Neural cell (in vitro differentiated cells): ENCODE results near the gene SLIT3. TPM values are rescaled to one million over a fixed set of nuclear protein-coding genes. Genes with fewer than 3 reads are reported as not detected.

Experiments used
- H2AFZ ChIP-seq: fragments of 200-600, 300-800 bp; sonication (generic), shearing (Covaris generic); 2 replicates; pipeline ENCODE4 v1.6.0; 2014; ENCODE audit warnings: low read depth, mild to moderate bottlenecking, antibody characterized with exemption, low read length, moderate library complexity
- H3F3A ChIP-seq: fragments of 200-600 bp; shearing (Covaris generic); 2 replicates; pipeline ENCODE4 v1.6.1; 2016; ENCODE audit warnings: mild to moderate bottlenecking, moderate library complexity, mixed read lengths, antibody characterized with exemption, low read length; ENCODE audit not compliant: insufficient read depth, poor library complexity, severe bottlenecking
- H3K27ac ChIP-seq: fragments of 200-600, 300-800 bp; sonication (generic), shearing (Covaris generic); 2 replicates; pipeline ENCODE4 v1.5.1; 2014; ENCODE audit warnings: mild to moderate bottlenecking, low read length, moderate library complexity
- H3K27me3 ChIP-seq: fragments of 300-800, 200-600 bp; sonication (generic), shearing (Covaris generic); 2 replicates; pipeline ENCODE4 v1.6.0; 2014; ENCODE audit warnings: mild to moderate bottlenecking, low read depth, low read length, moderate library complexity; ENCODE audit not compliant: insufficient read depth
- H3K36me3 ChIP-seq: fragments of 300-800, 200-600 bp; sonication (generic), shearing (Covaris generic); 2 replicates; pipeline ENCODE4 v1.5.1; 2014; ENCODE audit warnings: mild to moderate bottlenecking, antibody characterized with exemption, low read length, moderate library complexity; ENCODE audit not compliant: insufficient read depth
- H3K4me2 ChIP-seq: fragments of 300-800, 200-600 bp; sonication (generic), shearing (Covaris generic); 2 replicates; pipeline ENCODE4 v1.6.0; 2014; ENCODE audit warnings: mild to moderate bottlenecking, low read length
- H3K4me3 ChIP-seq: fragments of 300-800, 200-600 bp; sonication (generic), shearing (Covaris generic); 2 replicates; pipeline ENCODE4 v1.5.1; 2014; ENCODE audit warnings: mild to moderate bottlenecking, low read length, moderate library complexity
- H3K79me2 ChIP-seq: fragments of 200-600 bp; shearing (Covaris generic); replicated peaks from 2 replicates; pipeline ENCODE4 v1.6.0; 2014; ENCODE audit warnings: mild to moderate bottlenecking, low read length, moderate library complexity; ENCODE audit not compliant: insufficient read depth
- H3K9ac ChIP-seq: fragments of 300-800, 200-600 bp; sonication (generic), shearing (Covaris generic); 2 replicates; pipeline ENCODE4 v1.6.1; 2016; ENCODE audit warnings: mild to moderate bottlenecking, low read length, mixed read lengths
- H3K9me2 ChIP-seq: fragments of 200-600 bp; shearing (Covaris generic); 2 replicates; pipeline ENCODE4 v1.6.1; 2016; ENCODE audit warnings: mild to moderate bottlenecking, low read length, mixed read lengths; ENCODE audit not compliant: insufficient read depth
- H3K9me3 ChIP-seq: fragments of 200-600, 300-800 bp; sonication (generic), shearing (Covaris generic); 2 replicates; pipeline ENCODE4 v1.6.1; 2016; ENCODE audit warnings: mild to moderate bottlenecking, mixed run types, low read length, moderate library complexity, mixed read lengths
- H4K20me1 ChIP-seq: fragments of 200-600 bp; shearing (Covaris generic); 2 replicates; pipeline ENCODE4 v1.6.1; 2016; ENCODE audit warnings: mild to moderate bottlenecking, mixed run types; ENCODE audit not compliant: insufficient read depth
- EP300 ChIP-seq: fragments of 450-650 bp; conservative IDR thresholded peaks from 2 replicates; pipeline ENCODE4 v1.6.1; 2014; ENCODE audit warnings: antibody characterized with exemption, mild to moderate bottlenecking, moderate library complexity; ENCODE audit not compliant: poor library complexity, severe bottlenecking
- EZH2 ChIP-seq: fragments of 200-600, 300-800 bp; shearing (Covaris generic), sonication (generic); IDR thresholded peaks from 2 replicates; pipeline ENCODE4 v1.6.1; 2014; ENCODE audit warnings: antibody characterized with exemption, low read length, borderline replicate concordance, mild to moderate bottlenecking; ENCODE audit not compliant: insufficient read depth, poor library complexity, severe bottlenecking
- MXI1 ChIP-seq: fragments of 450-650 bp; conservative IDR thresholded peaks from 2 replicates; pipeline ENCODE4 v1.6.1; 2014; ENCODE audit warnings: antibody characterized with exemption, mild to moderate bottlenecking; ENCODE audit not compliant: poor library complexity, severe bottlenecking
- POLR2AphosphoS5 ChIP-seq: IDR thresholded peaks from 2 replicates; pipeline ENCODE4 v1.6.1; 2012
- RAD21 ChIP-seq: fragments of 450-650 bp; conservative IDR thresholded peaks from 2 replicates; pipeline ENCODE4 v1.6.1; 2014; ENCODE audit warnings: antibody characterized with exemption, mild to moderate bottlenecking, moderate library complexity
- REST ChIP-seq: IDR thresholded peaks from 2 replicates; pipeline ENCODE4 v1.6.1; 2012; ENCODE audit warnings: borderline replicate concordance
- SMC3 ChIP-seq: fragments of 450-650 bp; conservative IDR thresholded peaks from 2 replicates; pipeline ENCODE4 v1.6.1; 2014; ENCODE audit warnings: antibody characterized with exemption, mild to moderate bottlenecking, moderate library complexity; ENCODE audit not compliant: poor library complexity
- TAF1 ChIP-seq: IDR thresholded peaks from 2 replicates; pipeline ENCODE4 v1.6.1; 2012; ENCODE audit warnings: low read depth
- polyA plus RNA-seq: library from polyadenylated mRNA; depleted of rRNA; stranded (reverse); fragments of >200 nt; gene quantifications from 2 replicates; pipeline ENCODE4 v1.2.3, GENCODE V29; 2014
- TF ChIP-seq, protein P1 (sequence below): fragments of 450-650 bp; IDR thresholded peaks from 2 replicates; pipeline ENCODE4 v1.5.1; 2014; ENCODE audit warnings: antibody characterized with exemption, mild to moderate bottlenecking, moderate library complexity; ENCODE audit not compliant: poor library complexity, severe bottlenecking

The SLIT3 gene
- polyA plus RNA-seq, 1 donor from 2014 or later, result 1.2 TPM

- Histone ChIP-seq H3K4me2 (no peak overlapping the region), H4K20me1 (no peaks in the 10 kb centered on the region), H3K27me3 (no peaks in the 10 kb centered on the region), H3K4me3 (no peak overlapping the region), H2AFZ (no peak overlapping the region), H3K36me3 (no peaks in the 10 kb centered on the region), H3K9me2 (no peaks in the 10 kb centered on the region), H3K9me3 (no peaks in the 10 kb centered on the region), H3F3A (no peaks in the 10 kb centered on the region), H3K27ac (no peak overlapping the region), H3K9ac (no peak overlapping the region), H3K79me2 (no peaks in the 10 kb centered on the region)
- TF ChIP-seq TAF1, result no peak
Measured at GRCh38 chr5:169139480-169140050, 161.4 kb downstream of the SLIT3 start.

- Histone ChIP-seq H2AFZ (no peak overlapping the region), H3K9me3 (no peaks in the 10 kb centered on the region), H3K27ac (peak overlapping the region; percentile 33), H3K4me3 (peak overlapping the region; percentile 25), H4K20me1 (no peaks in the 10 kb centered on the region), H3K27me3 (no peaks in the 10 kb centered on the region), H3K9me2 (no peaks in the 10 kb centered on the region), H3F3A (no peaks in the 10 kb centered on the region), H3K36me3 (no peaks in the 10 kb centered on the region), H3K4me2 (no peak overlapping the region), H3K9ac (no peak overlapping the region), H3K79me2 (no peaks in the 10 kb centered on the region)
- TF ChIP-seq REST (no peak), EP300 (peak; percentile 91), SMC3 (no peak), MXI1 (no peak), EZH2 (no peak), RAD21 (no peak), TAF1 (no peak), POLR2AphosphoS5 (peak; percentile 71)
- TF ChIP-seq, protein P1, sequence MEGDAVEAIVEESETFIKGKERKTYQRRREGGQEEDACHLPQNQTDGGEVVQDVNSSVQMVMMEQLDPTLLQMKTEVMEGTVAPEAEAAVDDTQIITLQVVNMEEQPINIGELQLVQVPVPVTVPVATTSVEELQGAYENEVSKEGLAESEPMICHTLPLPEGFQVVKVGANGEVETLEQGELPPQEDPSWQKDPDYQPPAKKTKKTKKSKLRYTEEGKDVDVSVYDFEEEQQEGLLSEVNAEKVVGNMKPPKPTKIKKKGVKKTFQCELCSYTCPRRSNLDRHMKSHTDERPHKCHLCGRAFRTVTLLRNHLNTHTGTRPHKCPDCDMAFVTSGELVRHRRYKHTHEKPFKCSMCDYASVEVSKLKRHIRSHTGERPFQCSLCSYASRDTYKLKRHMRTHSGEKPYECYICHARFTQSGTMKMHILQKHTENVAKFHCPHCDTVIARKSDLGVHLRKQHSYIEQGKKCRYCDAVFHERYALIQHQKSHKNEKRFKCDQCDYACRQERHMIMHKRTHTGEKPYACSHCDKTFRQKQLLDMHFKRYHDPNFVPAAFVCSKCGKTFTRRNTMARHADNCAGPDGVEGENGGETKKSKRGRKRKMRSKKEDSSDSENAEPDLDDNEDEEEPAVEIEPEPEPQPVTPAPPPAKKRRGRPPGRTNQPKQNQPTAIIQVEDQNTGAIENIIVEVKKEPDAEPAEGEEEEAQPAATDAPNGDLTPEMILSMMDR, result no peak
Measured at GRCh38 chr5:169133531-169133930, 167.4 kb downstream of the SLIT3 start.

GRCh38 chr5:169132302-169132660 lies 168.7 kb downstream of the SLIT3 start:
- no peak overlapping the region for H3K4me2 ChIP-seq
- no peaks in the 10 kb centered on the region for H3K9me3 ChIP-seq
- H3K27ac ChIP-seq, result no peak overlapping the region
- H4K20me1 ChIP-seq, result no peaks in the 10 kb centered on the region
- no peaks in the 10 kb centered on the region for H3K79me2 ChIP-seq
- no peak overlapping the region for H3K4me3 ChIP-seq
- TF ChIP-seq EZH2 (no peak), SMC3 (no peak), TAF1 (no peak), REST (no peak), RAD21 (no peak), MXI1 (no peak), EP300 (no peak), POLR2AphosphoS5 (no peak)
- TF ChIP-seq, protein P1, result no peak
- H3K36me3 ChIP-seq, result no peaks in the 10 kb centered on the region
- no peaks in the 10 kb centered on the region for H3K9me2 ChIP-seq
- no peaks in the 10 kb centered on the region for H3K27me3 ChIP-seq
- H2AFZ ChIP-seq, result no peak overlapping the region
- H3F3A ChIP-seq, result no peaks in the 10 kb centered on the region
- no peak overlapping the region for H3K9ac ChIP-seq
